Activated T-cell treated with anti-CD3 and anti-CD28 coated beads, Interleukin-2, amount 50 U/mL, for 4 hours (primary cell): ENCODE results near the gene EXOC3L1. TPM values are rescaled to one million over a fixed set of nuclear protein-coding genes. Genes with fewer than 3 reads are reported as not detected.

Experiments
- ATAC-seq, 2 donors: fragments of 200-7000 bp; cut with Tn5 transposase; one replicate each; pipeline ENCODE4 v1.10.0; 2021
- DNase-seq: peaks from one replicate; pipeline ENCODE4 v3.0.0-alpha.2; 2020
- H3K27me3 Mint-ChIP-seq: one replicate; pipeline ENCODE4 v1.8.0; 2021; ENCODE audit warnings: low read depth, mixed read lengths
- H3K36me3 Mint-ChIP-seq: one replicate; pipeline ENCODE4 v1.8.0; 2022; ENCODE audit warnings: mixed read lengths; ENCODE audit not compliant: insufficient read depth
- H3K4me1 Mint-ChIP-seq: one replicate; pipeline ENCODE4 v1.8.0; 2021; ENCODE audit warnings: low read depth, mixed read lengths
- H3K4me3 Mint-ChIP-seq: one replicate; pipeline ENCODE4 v1.8.0; 2021; ENCODE audit warnings: mild to moderate bottlenecking, moderate library complexity, mixed read lengths
- H3K9me3 Mint-ChIP-seq: one replicate; pipeline ENCODE4 v1.8.0; 2021; ENCODE audit warnings: mixed read lengths
- total RNA-seq, 3 donors: library from RNA; stranded (reverse); gene quantifications; one replicate each; pipeline ENCODE4 v1.2.1, GENCODE V29; 2021

EXOC3L1 gene
- total RNA-seq, 3 donors from 2014 or later: not detected

DNA sequence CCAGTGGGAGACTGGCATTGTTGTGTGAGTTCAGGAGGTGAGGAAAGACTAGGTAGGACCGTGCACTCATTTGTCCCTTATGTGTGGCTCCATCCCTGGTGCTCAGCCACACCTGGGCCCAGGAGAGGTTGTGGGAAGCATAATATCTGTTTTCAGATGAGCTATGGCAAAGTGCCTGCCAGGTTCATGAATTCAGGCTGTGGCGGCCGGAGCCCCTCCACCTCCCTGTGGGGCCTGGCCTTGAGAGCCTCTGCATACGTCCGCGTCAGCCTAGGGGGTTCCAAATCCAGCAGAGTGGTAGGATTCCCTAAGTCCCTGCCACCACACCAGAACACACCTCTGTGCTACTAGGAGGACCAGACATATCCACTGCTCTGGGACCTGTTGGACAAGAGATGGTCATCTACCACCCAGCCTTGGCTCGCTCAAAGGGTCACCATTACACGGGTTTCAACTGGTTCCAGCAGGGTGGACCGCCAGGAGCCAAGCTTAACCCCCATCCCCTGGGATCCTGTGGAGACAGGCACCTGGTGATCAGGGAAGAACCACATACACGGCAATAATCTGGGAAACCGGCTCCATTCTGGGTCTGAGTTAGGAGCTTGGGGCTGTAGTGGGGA, 41.2 kb downstream of the EXOC3L1 start:
- ATAC-seq (no peak), DNase-seq (no peak)
- Mint-ChIP-seq H3K36me3 (peaks cover 26% of the 10 kb centered on the region), H3K4me1 (peaks cover 18% of the 10 kb centered on the region), H3K27me3 (no peaks in the 10 kb centered on the region), H3K4me3 (peak overlapping the region; percentile 45), H3K9me3 (no peaks in the 10 kb centered on the region)

DNA sequence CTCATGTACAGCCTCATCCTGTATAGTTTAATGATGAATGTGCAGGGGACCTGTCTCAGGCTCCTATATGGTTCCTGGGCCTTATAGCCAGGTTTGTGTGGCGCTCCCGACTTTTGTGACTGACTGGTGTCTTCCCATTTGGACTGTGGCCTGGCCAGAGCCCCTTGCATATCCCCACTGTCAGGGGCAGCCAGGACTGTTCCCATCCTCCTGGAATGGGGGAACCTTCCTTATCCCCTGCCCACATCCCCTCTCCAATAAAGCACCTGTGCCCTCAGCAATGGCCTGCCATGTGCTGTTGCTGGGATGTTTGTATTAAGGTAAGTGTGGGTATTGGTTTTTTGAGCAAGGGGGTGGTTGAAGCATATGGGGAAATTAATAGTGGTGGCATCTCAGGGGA, 41.7 kb downstream of the EXOC3L1 start:
- Mint-ChIP-seq H3K27me3 (no peaks in the 10 kb centered on the region), H3K4me3 (no peak overlapping the region), H3K4me1 (peaks cover 15% of the 10 kb centered on the region), H3K9me3 (no peaks in the 10 kb centered on the region), H3K36me3 (peaks cover 29% of the 10 kb centered on the region)
- DNase-seq (no peak), ATAC-seq (no peak)

DNA sequence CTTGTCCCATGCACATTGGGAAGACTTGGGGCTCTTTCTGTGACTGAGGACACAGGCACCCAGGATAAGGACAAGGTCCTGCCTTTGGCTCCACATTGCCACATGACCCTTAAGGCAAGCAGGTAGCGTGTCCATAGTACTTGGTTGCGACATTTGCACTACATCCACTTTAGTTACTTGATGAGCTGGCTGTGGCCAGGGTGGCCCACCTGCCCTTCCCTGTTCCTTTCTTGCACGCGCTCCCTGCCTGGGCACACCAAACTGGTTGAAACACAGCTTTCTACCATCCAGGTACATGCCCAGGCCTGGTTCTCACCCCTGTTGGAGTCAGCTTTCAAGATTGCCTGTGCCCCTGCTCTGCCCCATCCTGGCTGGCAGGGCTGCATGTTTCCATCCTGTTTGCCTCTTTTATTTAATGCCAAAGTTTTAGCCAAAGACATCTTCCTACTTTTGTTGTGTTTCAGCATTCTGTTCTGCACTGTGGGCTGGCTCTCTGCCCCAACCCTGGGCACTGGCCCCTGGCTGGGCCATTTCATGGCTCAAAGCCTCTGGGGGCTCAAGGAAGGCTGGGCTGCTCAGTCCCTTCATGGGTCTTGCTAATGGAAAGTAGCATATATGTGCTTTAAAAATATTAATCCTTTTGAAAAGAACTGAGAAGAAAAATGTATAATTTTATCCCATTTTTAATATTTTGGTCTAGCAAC, 42.3 kb downstream of the EXOC3L1 start:
- Mint-ChIP-seq H3K36me3 (peaks cover 29% of the 10 kb centered on the region), H3K27me3 (no peaks in the 10 kb centered on the region), H3K4me1 (peaks cover 9% of the 10 kb centered on the region), H3K9me3 (no peaks in the 10 kb centered on the region), H3K4me3 (no peak overlapping the region)
- no peak for DNase-seq
- no peak for ATAC-seq

DNA sequence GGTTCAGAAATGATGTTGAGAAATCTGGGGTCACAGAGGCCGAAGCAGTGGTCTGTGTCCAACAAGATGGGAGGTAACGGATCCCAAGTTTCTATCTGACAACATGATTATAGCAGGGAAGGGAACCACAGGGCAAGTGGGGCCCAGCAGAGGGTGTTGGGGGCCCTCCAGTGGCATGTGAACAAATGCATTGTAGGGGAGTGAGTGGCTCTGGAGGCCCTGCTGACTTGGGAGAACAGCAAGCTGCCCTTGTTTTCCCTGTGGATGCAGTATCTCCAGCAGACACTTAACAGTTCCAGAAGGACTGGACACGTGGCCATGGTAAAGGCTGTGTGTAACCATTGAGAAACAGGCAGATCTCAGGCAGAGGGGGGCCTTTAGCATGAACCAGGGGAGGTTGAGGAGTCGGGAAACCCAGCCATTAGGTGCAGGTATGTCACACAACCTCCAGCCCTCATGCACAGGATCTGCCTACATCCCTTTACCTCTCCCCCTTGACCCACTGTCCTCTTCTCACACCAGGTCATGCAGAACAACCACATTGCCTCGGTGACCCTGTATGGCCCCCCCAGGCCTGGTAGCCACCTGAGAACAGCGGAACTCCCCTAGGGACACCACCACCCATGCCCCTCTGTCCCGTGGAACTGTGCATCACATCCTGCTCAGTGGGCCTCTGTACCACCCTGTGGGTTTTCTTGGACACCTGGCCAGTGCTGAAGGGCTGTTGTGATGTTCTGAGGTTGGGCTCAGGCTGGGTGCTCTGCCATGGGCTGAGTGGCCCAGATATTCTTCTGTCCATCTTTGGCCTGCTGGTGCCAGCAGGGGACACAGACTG, 43.2 kb downstream of the EXOC3L1 start:
- Mint-ChIP-seq H3K9me3 (no peaks in the 10 kb centered on the region), H3K36me3 (peaks cover 29% of the 10 kb centered on the region), H3K4me3 (no peak overlapping the region), H3K4me1 (peaks cover 8% of the 10 kb centered on the region), H3K27me3 (no peaks in the 10 kb centered on the region)
- no peak for DNase-seq
- no peak for ATAC-seq

DNA sequence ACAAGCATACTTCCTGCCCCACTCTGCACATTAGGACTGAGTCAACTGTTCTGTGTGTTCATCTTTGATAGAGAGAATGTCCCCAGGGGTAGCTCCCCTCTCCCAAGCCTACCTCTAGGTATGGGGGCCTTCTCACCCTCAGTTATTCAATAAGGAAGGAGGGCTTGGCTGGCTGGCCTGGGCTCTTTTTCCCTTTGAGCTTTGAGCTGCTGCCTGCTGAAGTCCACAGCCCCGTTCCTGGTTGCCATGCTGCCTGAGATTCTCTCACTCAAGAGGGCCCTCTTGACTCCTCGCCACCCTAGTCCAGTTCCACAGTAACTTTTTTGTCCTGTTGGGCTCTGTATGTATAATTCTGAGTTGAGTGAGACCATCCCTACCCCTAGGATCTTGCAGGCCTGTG, 44.2 kb downstream of the EXOC3L1 start:
- peaks cover 33% of the 10 kb centered on the region for H3K36me3 Mint-ChIP-seq
- DNase-seq (no peak), ATAC-seq (no peak)
- H3K4me1 Mint-ChIP-seq: peaks cover 5% of the 10 kb centered on the region
- no peaks in the 10 kb centered on the region for H3K9me3 Mint-ChIP-seq
- H3K4me3 Mint-ChIP-seq: no peak overlapping the region
- H3K27me3 Mint-ChIP-seq: no peaks in the 10 kb centered on the region

DNA sequence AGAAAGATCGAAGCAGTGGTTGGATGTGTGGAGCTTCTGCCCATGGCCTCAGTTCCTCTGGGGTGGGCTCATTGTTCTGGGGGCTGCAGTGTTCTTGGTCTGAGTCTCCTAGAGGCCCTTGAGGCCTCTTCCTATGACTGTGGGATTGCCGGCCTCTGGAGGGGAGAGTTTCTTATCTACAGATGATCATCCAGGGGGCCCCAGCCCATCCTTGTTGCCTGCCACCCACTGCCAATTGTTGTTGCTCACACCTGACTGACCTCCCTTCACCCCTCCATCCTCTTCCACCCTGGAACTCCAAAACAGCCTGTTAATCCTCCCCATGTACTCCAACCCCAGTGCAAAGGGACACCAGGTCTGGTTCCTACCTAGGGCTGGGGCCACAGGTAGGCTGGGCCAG, 45.0 kb downstream of the EXOC3L1 start:
- DNase-seq (no peak), ATAC-seq (no peak)
- Mint-ChIP-seq H3K4me1 (peaks cover 5% of the 10 kb centered on the region), H3K9me3 (no peaks in the 10 kb centered on the region), H3K27me3 (no peaks in the 10 kb centered on the region), H3K36me3 (peaks cover 41% of the 10 kb centered on the region), H3K4me3 (no peak overlapping the region)

DNA sequence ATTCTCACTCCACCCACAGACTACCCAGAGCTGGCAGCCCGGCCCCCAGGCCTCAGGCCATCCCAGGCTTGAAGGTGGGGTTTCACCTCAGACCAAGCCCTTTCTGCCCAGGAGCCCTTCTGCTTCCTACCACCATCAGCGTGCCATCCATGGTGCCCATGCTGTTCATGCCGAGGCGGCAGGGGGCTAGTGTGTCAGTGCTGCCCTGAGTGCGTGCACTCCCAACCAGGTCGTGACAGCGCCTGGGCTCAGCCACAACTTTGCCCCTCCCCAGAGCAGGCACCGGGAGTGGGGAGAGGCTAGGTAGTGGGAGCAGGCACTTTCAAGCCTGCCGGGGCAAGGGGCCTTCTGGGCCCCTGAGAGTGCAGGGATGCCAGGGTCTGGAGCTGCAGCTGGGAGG, 47.6 kb downstream of the EXOC3L1 start:
- no peaks in the 10 kb centered on the region for H3K9me3 Mint-ChIP-seq
- H3K27me3 Mint-ChIP-seq: no peaks in the 10 kb centered on the region
- no peak overlapping the region for H3K4me3 Mint-ChIP-seq
- ATAC-seq: no peak
- no peak for DNase-seq
- no peaks in the 10 kb centered on the region for H3K4me1 Mint-ChIP-seq
- peaks cover 39% of the 10 kb centered on the region for H3K36me3 Mint-ChIP-seq

DNA sequence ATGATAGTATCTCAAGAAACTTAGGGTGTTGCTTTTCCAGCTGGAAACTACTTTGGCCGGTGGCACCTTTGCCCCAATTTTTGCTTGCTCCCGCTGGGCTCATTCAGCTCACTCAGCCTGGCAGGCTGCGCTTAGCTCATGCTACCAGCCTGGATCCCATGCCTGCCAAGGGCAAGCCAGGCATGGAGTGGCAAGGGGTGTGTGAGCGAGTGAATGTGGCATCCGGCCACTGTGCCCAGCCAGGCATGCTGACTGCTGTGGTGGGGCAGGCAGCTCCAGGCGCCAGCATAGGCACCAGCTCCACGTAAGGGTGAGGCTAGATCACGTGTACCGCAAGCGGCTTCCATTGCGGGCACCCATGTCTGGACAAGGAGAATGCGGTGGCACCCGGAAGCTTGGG, 48.5 kb downstream of the EXOC3L1 start:
- no peaks in the 10 kb centered on the region for H3K27me3 Mint-ChIP-seq
- no peak overlapping the region for H3K4me3 Mint-ChIP-seq
- H3K9me3 Mint-ChIP-seq: no peaks in the 10 kb centered on the region
- no peak for DNase-seq
- no peaks in the 10 kb centered on the region for H3K4me1 Mint-ChIP-seq
- peaks cover 36% of the 10 kb centered on the region for H3K36me3 Mint-ChIP-seq
- ATAC-seq: no peak

DNA sequence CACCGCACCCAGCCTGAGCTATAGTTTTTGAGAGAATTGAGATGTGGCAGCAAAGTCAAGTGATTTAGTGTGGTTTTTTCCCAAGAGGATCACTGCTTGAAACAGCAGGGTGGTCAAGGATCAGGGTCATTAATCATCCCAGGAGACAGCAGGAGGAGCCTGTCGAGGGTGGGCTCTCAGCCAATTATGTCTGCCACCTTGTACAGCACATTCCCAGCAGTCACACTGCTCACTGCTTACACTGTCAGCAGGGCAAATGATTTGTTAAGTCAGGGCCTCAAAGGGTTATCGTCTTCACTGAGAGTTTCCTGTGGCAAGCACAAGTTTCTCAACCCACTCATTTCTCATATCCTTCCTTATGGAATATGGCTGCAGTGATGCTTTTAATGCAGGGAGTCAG, 52.3 kb downstream of the EXOC3L1 start:
- Mint-ChIP-seq H3K4me3 (no peak overlapping the region), H3K9me3 (no peaks in the 10 kb centered on the region), H3K27me3 (no peaks in the 10 kb centered on the region), H3K36me3 (peaks cover 35% of the 10 kb centered on the region), H3K4me1 (no peaks in the 10 kb centered on the region)
- DNase-seq (no peak), ATAC-seq (no peak)

Other genes starting within 250 kb of the EXOC3L1 start
- gene CES3, start 228.9 kb downstream of the EXOC3L1 start, total RNA-seq: under 1 TPM in 2 of 3 donors, not detected in 1; 0.10 to 0.30 TPM
- gene CES4A, start 201.5 kb downstream of the EXOC3L1 start, total RNA-seq: 10 to 100 TPM in 1 of 3 donors, 1 to 10 TPM in 2; 6.2 to 10.7 (median 6.6) TPM
- gene CBFB, start 161.0 kb downstream of the EXOC3L1 start, total RNA-seq: 100 to 1,000 TPM; 128 to 132 (median 129) TPM
- 10 to 100 TPM; 17.4 to 19.5 (median 18.6) TPM for gene PHAF1, start 80.2 kb downstream of the EXOC3L1 start, total RNA-seq
- gene B3GNT9, start 39.1 kb downstream of the EXOC3L1 start, total RNA-seq: 1 to 10 TPM; 1.3 to 1.9 (median 1.3) TPM
- gene TRADD, start 30.2 kb downstream of the EXOC3L1 start, total RNA-seq: 10 to 100 TPM; 16.0 to 20.3 (median 17.4) TPM
- gene FBXL8, start 30.2 kb downstream of the EXOC3L1 start, total RNA-seq: 1 to 10 TPM; 4.8 to 8.9 (median 6.1) TPM
- 1 to 10 TPM; 2.8 to 6.1 (median 4.0) TPM for gene HSF4, start 25.4 kb downstream of the EXOC3L1 start, total RNA-seq
- gene NOL3, start 19.6 kb downstream of the EXOC3L1 start, total RNA-seq: 1 to 10 TPM in 2 of 3 donors, under 1 TPM in 1; 0.99 to 3.7 (median 1.4) TPM
- gene MATCAP1, start 6.2 kb downstream of the EXOC3L1 start, total RNA-seq: 10 to 100 TPM; 10.1 to 15.5 (median 14.7) TPM
- gene E2F4, start 2.0 kb upstream of the EXOC3L1 start, total RNA-seq: 100 to 1,000 TPM; 195 to 201 (median 198) TPM
- 1 to 10 TPM; 5.1 to 5.9 (median 5.3) TPM for gene ELMO3, start 9.0 kb upstream of the EXOC3L1 start, total RNA-seq
- 100 to 1,000 TPM; 109 to 130 (median 124) TPM for gene TMEM208, start 37.0 kb upstream of the EXOC3L1 start, total RNA-seq
- gene FHOD1, start 57.3 kb upstream of the EXOC3L1 start, total RNA-seq: 10 to 100 TPM; 64.0 to 86.6 (median 70.3) TPM
- 1 to 10 TPM; 3.2 to 4.0 (median 3.6) TPM for gene SLC9A5, start 58.8 kb upstream of the EXOC3L1 start, total RNA-seq
- gene PLEKHG4, start 89.4 kb upstream of the EXOC3L1 start, total RNA-seq: 10 to 100 TPM; 30.0 to 41.6 (median 37.0) TPM
- under 1 TPM in 2 of 3 donors, not detected in 1; 0.16 to 0.66 TPM for gene KCTD19, start 136.6 kb upstream of the EXOC3L1 start, total RNA-seq
- gene LRRC36, start 136.7 kb upstream of the EXOC3L1 start, total RNA-seq: not detected
- gene TPPP3, start 203.4 kb upstream of the EXOC3L1 start, total RNA-seq: under 1 TPM in 1 of 3 donors, not detected in 2; 0.20 TPM
- gene ZDHHC1, start 226.3 kb upstream of the EXOC3L1 start, total RNA-seq: under 1 TPM; 0.61 to 0.99 (median 0.79) TPM
- 1 to 10 TPM; 3.9 to 6.1 (median 5.2) TPM for gene HSD11B2, start 241.0 kb upstream of the EXOC3L1 start, total RNA-seq